Skeletal muscle satellite cell (primary cell): ENCODE data around the gene ACOT12.
"Not testable (repeated sequence)": the region's sequence is repeated elsewhere in the genome, so short reads cannot be mapped to it uniquely, and the experiment has no call there.

ENCODE experiments used
- H3K27me3 ChIP-seq: 2 replicates; pipeline ENCODE4 v1.7.0; 2013; ENCODE audit warnings: low read length; ENCODE audit not compliant: control insufficient read depth, insufficient read depth
- H3K36me3 ChIP-seq: 2 replicates; pipeline ENCODE4 v1.7.0; 2013; ENCODE audit warnings: mild to moderate bottlenecking, control low read depth, low read length; ENCODE audit not compliant: insufficient read depth
- H3K4me1 ChIP-seq: 2 replicates; pipeline ENCODE4 v1.7.0; 2013; ENCODE audit warnings: low read length; ENCODE audit not compliant: control insufficient read depth, insufficient read depth
- H3K4me2 ChIP-seq: 2 replicates; pipeline ENCODE4 v1.7.0; 2013; ENCODE audit warnings: mild to moderate bottlenecking, low read length
- H3K4me3 ChIP-seq: 2 replicates; pipeline ENCODE4 v1.7.0; 2013; ENCODE audit warnings: low read length
- H3K9ac ChIP-seq: 2 replicates; pipeline ENCODE4 v1.7.0; 2013; ENCODE audit warnings: mild to moderate bottlenecking, low read depth, low read length, moderate library complexity
- H3K9me3 ChIP-seq: replicated peaks from 2 replicates; pipeline ENCODE4 v1.7.0; 2013; ENCODE audit warnings: mild to moderate bottlenecking, control low read depth, low read length

The ACOT12 gene

GRCh38 chr5:81420039-81420667 lies 26.2 kb upstream of the ACOT12 start:
- Histone ChIP-seq H3K9me3 (no peaks in the 10 kb centered on the region), H3K36me3 (no peaks in the 10 kb centered on the region), H3K27me3 (no peaks in the 10 kb centered on the region), H3K9ac (peak overlapping the region; percentile 64), H3K4me3 (no peak overlapping the region), H3K4me2 (peak overlapping the region; percentile 59), H3K4me1 (peaks cover 26% of the 10 kb centered on the region)

GRCh38 chr5:81418606-81419005 lies 24.7 kb upstream of the ACOT12 start:
- H3K4me3 ChIP-seq: no peak overlapping the region
- H3K9ac ChIP-seq: no peak overlapping the region
- no peaks in the 10 kb centered on the region for H3K36me3 ChIP-seq
- H3K9me3 ChIP-seq: no peaks in the 10 kb centered on the region
- H3K4me1 ChIP-seq: peaks cover 26% of the 10 kb centered on the region
- no peak overlapping the region for H3K4me2 ChIP-seq
- no peaks in the 10 kb centered on the region for H3K27me3 ChIP-seq

DNA sequence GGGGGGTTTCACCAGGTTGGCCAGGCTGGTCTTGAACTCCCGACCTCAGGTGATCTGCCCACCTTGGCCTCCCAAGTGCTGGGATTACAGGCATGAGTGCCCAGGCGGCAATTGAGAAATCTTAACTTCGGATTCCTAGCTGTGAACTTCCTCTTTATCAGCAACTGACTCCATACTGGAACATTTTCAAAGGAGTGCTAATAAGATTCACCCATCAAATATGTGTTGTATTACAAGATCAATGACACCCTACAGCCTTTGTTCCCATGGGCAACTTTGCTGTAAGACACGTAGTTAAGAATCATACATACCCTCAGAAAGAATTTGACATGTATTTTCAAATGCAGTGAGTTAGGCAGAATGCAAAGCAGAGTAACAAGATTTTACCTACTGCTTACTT lies 23.1 kb upstream of the ACOT12 start:
- Histone ChIP-seq H3K36me3 (no peaks in the 10 kb centered on the region), H3K27me3 (no peaks in the 10 kb centered on the region)

DNA sequence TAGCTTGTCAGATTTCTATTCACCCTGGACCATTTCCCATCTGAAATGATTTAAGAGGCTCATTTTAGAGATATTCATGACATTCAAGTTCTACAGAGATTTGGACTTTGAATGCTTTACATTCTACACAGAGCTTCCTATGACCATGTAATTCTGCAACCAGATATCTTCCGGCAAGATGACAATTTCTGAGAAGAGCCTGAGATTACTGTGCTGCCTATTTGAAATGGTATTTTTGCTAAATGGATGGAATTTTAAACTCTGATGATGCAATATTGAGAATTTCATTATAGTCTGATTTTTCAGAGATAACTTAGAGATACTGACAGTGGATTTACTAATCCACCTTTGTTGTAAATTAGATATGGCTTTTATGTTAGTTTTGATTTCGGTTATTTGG lies 16.0 kb upstream of the ACOT12 start:
- Histone ChIP-seq H3K9me3 (no peaks in the 10 kb centered on the region), H3K9ac (no peak overlapping the region), H3K4me2 (no peak overlapping the region), H3K4me1 (no peaks in the 10 kb centered on the region), H3K27me3 (no peaks in the 10 kb centered on the region), H3K4me3 (no peak overlapping the region), H3K36me3 (no peaks in the 10 kb centered on the region)

More for the DNA sequence above, 23.1 kb upstream of the ACOT12 start:
- Histone ChIP-seq H3K4me2 (no peak overlapping the region), H3K9me3 (no peaks in the 10 kb centered on the region), H3K9ac (no peak overlapping the region), H3K4me3 (no peak overlapping the region), H3K4me1 (peaks cover 15% of the 10 kb centered on the region)

DNA sequence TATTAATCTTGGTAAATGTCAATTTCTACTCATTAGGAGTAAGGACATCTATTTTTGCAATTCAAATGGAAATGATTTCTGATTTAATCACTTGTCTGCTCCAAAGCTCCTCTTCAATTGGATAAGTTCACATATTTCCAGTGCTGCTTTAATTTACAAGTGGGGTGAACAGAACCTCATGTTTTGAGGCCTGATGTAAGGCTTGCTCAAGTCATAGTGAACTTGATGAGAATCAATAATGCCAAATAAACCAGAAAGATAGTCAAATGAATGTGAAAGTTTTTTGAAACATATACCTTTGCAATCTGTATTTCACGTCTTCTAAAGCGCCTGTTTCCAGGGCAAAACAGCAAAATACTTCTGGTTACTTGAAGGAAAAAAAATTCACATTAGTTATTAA lies 15.4 kb upstream of the ACOT12 start:
- no peak overlapping the region for H3K4me3 ChIP-seq
- H3K36me3 ChIP-seq: no peaks in the 10 kb centered on the region
- no peaks in the 10 kb centered on the region for H3K9me3 ChIP-seq
- no peak overlapping the region for H3K4me2 ChIP-seq
- no peak overlapping the region for H3K9ac ChIP-seq
- no peaks in the 10 kb centered on the region for H3K27me3 ChIP-seq
- no peaks in the 10 kb centered on the region for H3K4me1 ChIP-seq

GRCh38 chr5:81408496-81408895 lies 14.6 kb upstream of the ACOT12 start:
- Histone ChIP-seq H3K27me3 (no peaks in the 10 kb centered on the region), H3K4me2 (no peak overlapping the region), H3K9ac (no peak overlapping the region), H3K36me3 (no peaks in the 10 kb centered on the region), H3K4me1 (no peaks in the 10 kb centered on the region), H3K4me3 (no peak overlapping the region), H3K9me3 (no peaks in the 10 kb centered on the region)

DNA sequence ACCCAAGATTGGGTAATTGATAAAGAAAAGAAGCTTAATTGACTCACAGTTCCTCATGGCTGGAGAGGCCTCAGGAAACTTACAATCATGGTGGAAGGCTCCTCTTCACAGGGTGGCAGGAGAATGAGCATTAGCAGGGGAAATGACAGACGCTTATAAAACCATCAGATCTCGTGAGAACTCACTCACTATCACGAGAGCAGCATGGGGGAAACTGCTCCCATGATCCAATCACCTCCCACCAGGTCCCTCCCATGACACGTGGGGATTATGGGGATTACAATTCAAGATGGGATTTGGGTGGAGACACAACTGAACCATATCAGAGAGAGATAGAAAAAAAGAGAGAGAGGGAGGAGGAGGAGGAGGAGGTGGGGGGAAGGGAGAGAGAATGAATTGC lies 13.9 kb upstream of the ACOT12 start:
- not testable (repeated sequence) for H3K27me3 ChIP-seq, H3K9me3 ChIP-seq, H3K36me3 ChIP-seq, H3K9ac ChIP-seq, H3K4me3 ChIP-seq, H3K4me2 ChIP-seq, H3K4me1 ChIP-seq

- no peaks in the 10 kb centered on the region for H3K9me3 ChIP-seq
- no peaks in the 10 kb centered on the region for H3K4me1 ChIP-seq
- H3K36me3 ChIP-seq: no peaks in the 10 kb centered on the region
- no peaks in the 10 kb centered on the region for H3K27me3 ChIP-seq
- no peak overlapping the region for H3K9ac ChIP-seq
- H3K4me2 ChIP-seq: no peak overlapping the region
- H3K4me3 ChIP-seq: no peak overlapping the region
Measured at GRCh38 chr5:81405126-81405891, 11.4 kb upstream of the ACOT12 start.

DNA sequence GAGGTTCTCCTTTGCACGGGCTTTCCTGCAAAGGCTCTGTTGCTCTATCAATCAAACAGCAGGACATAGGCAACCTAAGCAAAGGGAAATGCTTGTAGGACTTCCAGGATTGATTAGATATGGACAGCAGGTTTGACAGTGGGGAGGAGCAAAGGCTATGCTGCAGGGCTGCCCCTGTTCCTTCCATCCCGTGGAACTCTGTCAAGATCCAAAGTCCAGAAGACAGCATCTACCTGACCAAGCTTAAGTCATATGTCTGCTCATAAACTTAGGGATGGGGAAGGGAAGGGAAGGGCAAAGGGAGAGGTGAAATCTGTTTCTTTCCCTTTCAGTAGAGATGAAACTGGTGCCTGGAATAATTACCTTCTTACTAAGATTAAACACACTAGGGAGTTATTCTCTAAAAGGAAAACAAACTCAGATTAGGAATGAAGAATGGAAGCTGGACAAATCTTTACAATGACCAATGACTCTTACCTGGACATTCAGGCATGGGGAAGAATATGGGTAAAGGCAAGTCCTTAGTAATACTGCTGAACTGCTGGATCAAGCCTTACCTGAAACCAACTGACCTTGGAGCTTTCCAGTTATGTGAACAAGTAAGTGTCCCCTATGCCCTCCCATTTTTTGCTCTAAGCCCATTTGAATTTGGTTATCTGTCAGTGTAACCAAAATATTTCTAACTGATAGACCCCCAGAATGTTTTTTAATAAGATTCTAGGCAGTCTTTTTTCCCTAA lies 8.4 kb upstream of the ACOT12 start:
- Histone ChIP-seq H3K27me3 (no peaks in the 10 kb centered on the region), H3K4me3 (no peak overlapping the region), H3K4me1 (no peaks in the 10 kb centered on the region), H3K9me3 (no peaks in the 10 kb centered on the region), H3K4me2 (no peak overlapping the region), H3K36me3 (no peaks in the 10 kb centered on the region), H3K9ac (no peak overlapping the region)

DNA sequence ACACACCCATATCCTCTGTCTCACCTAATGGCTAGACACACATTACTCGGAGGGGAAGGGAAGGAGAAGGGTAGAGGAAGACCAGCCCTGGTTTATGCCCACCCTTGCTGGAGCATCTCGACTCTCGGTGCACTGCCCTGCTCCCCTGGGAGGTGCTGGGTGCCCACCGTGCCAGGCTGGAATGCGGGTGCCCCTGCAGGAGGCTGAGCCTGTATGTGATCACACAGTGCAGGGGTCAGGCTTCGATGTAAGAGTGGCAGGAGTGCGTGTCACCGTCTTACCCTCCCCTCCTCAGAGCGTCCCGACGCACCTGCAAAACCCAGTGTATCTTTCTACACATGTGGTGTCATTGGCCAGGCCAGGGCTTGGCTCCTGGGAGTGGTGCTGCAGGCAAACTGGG lies 7.3 kb upstream of the ACOT12 start:
- H3K27me3 ChIP-seq: no peaks in the 10 kb centered on the region
- H3K9me3 ChIP-seq: no peaks in the 10 kb centered on the region
- no peak overlapping the region for H3K4me3 ChIP-seq
- no peaks in the 10 kb centered on the region for H3K4me1 ChIP-seq
- H3K4me2 ChIP-seq: no peak overlapping the region
- no peak overlapping the region for H3K9ac ChIP-seq
- no peaks in the 10 kb centered on the region for H3K36me3 ChIP-seq

DNA sequence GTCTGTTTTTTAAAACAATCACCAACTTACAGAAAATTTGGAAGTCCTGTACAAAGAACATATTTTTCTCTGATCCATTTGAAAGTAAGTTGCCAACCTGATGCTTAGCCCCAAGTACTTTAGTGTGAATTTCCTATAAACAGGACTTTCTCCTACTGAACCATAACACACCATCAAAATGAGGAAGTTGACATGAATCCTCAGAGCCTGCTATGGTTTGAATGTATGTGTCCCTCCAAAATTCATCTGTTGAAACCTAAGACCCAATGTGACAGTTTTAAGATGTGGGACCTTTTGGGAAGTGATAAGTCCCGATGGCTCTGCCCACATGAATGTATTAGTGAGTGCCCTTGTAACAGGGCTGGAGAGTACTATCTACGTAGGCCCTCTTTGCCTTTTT lies 6.4 kb upstream of the ACOT12 start:
- Histone ChIP-seq H3K9me3 (no peaks in the 10 kb centered on the region), H3K4me3 (no peak overlapping the region)

More for the DNA sequence above, 6.4 kb upstream of the ACOT12 start:
- no peak overlapping the region for H3K9ac ChIP-seq
- no peak overlapping the region for H3K4me2 ChIP-seq
- H3K36me3 ChIP-seq: no peaks in the 10 kb centered on the region
- H3K27me3 ChIP-seq: no peaks in the 10 kb centered on the region
- H3K4me1 ChIP-seq: no peaks in the 10 kb centered on the region
